Ishikawa (cell line): ENCODE measurements around the gene CDH13.

ENCODE experiments used
- CEBPB ChIP-seq: IDR thresholded peaks from 2 replicates; pipeline ENCODE4 v1.6.1; 2012
- CREB1 ChIP-seq: IDR thresholded peaks from 2 replicates; pipeline ENCODE4 v1.6.1; 2012; ENCODE audit warnings: low read depth
- EP300 ChIP-seq: IDR thresholded peaks from 2 replicates; pipeline ENCODE4 v1.6.1; 2012; ENCODE audit warnings: borderline replicate concordance
- MAX ChIP-seq: IDR thresholded peaks from 2 replicates; pipeline ENCODE4 v1.6.1; 2012
- NFIC ChIP-seq: IDR thresholded peaks from 2 replicates; pipeline ENCODE4 v1.6.1; 2012
- RAD21 ChIP-seq: IDR thresholded peaks from 2 replicates; pipeline ENCODE4 v1.6.1; 2012; ENCODE audit warnings: low read depth
- REST ChIP-seq: IDR thresholded peaks from 2 replicates; pipeline ENCODE4 v1.6.1; 2012; ENCODE audit warnings: low read depth, mild to moderate bottlenecking
- TAF1 ChIP-seq: IDR thresholded peaks from 2 replicates; pipeline ENCODE4 v1.6.1; 2012; ENCODE audit warnings: low read depth, mild to moderate bottlenecking
- TEAD4 ChIP-seq: IDR thresholded peaks from 2 replicates; pipeline ENCODE4 v1.6.1; 2012
- YY1 ChIP-seq: IDR thresholded peaks from 2 replicates; pipeline ENCODE4 v1.6.1; 2012; ENCODE audit warnings: low read depth

- TF ChIP-seq MAX (no peak), EP300 (no peak), REST (no peak), NFIC (no peak), CREB1 (no peak), RAD21 (no peak), TAF1 (no peak), YY1 (no peak), CEBPB (no peak), TEAD4 (no peak)
Observed at GRCh38 chr16:83689385-83689831, 1062.6 kb downstream of the CDH13 start.
